ENCODE data around the gene CSHL1. TPM values are rescaled to one million over a fixed set of nuclear protein-coding genes. Genes with fewer than 3 reads are reported as not detected.
A peak's percentile ranks its signal among the peaks of the same experiment; 100 is the strongest.
"Not testable (repeated sequence)": the region's sequence is repeated elsewhere in the genome, so short reads cannot be mapped to it uniquely, and the experiment has no call there.

Gene CSHL1
- total RNA-seq, 1 experiment from 2014 or later, result not detected

DNA sequence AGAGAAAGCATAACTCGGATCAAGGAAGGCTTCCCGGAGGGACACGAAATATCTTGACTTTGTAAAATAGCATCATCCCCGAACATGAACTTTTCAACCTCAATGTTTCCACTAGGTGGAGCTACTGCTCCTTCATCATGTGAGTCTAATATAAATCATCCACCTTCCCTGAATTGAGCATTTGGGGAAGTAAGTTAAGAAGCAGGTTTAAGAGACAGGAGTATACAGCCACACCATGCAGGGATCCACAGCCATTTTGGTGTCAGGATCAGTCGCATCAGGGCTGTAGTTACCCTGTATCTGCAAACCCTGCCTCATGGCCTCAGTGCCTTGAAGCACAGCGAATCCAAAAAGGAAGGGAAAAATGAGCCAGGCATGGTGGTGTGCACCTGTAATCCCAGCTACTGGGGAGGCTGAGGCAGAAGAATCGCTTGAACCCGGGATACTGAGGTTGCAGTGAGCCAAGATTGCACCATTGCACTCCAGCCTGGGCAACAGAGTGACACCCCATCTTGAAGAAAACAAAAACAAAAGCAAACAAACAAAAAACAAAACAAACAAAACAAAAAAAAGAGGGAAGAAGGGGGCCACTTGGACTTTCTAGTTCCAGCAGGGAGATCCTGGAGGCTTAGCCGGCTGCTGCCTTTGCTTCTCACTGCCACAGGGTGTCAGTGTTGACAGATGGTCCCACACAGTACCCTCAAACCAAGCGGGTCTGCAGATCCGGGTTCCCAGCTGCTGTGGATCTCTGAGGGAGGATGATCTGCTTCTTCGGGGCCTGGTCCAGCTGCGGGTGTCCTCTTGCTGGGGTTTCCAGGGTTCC lies 21.8 kb downstream of the CSHL1 start:
- DNase-seq (ENCODE audit: low read depth), result peak; percentile 41

DNA sequence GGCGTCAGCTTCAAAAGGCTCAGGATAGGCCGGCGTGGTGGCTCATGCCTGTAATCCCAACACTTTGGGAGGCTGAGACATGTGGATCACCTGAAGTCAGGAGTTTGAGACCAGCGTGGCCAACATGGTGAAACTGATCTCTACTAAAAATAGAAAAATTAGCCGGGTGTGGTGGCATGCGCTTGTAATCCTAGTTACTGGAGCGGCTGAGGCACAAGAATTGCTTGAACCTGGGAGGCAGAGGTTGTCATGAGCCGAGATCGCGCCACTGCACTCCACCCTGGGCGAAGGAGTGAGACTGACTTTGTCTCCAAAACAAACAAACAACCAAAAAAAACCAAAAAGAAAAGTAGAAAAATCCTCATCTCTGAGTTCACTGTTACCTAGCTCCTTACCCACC lies 25.9 kb downstream of the CSHL1 start:
- DNase-seq (ENCODE audit: low read depth), result not testable (repeated sequence)

DNA sequence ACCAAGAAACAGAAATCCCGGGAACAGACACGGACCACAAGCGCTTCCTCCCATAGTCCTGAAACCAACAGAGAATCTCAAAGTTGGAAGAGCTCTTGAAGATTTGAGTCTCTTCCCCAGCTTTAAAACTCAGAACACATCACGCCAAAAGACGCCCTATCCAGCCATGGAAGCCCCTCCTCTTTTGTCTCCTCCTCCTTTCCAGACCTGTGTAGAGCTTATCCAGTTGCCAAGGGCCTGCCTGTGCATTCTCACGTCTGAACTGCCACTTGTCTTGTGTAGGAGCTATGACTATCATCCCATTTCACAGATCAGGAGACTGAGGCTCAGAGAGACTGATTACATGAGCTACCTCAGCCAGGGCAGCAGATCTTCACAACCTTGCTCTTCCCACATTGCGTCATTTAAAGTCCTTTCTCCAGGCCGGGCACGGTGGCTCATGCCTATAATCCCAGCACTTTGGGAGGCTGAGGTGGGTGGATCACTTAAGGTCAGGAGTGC lies 28.4 kb downstream of the CSHL1 start:
- not testable (repeated sequence) for DNase-seq (ENCODE audit: low read depth)

DNA sequence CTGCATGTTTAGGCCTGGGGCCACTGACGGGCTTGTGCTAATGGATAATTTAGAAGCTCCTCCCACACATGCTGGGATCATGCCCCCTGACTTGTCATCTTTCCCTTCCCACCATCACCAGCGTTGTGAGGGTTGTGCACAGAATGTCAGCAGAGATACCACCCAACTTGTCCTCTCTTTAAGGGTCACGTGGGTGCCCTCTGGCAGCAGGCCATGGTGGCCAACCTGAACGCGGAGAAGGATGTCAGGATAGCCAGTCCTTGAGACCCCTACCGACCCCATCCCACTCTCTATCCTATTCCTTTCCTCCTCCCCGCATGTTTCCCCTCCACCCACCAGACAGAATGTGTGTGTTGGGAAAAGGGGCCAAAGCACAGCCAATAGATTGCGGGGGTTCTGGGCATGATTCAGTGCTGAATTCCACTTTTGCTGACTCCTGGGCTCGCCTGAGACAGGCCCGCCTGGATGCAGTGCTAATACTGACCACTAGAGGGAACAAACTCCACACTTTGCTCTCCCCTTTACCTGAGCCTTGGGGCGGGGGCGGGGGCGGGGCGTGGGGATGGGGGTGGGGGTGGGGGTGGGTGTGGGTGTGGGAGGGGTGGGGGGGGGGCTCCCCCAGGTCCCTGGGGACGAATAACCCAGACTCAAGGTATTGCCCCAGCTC lies 29.0 kb downstream of the CSHL1 start, which contains the start of gene GH2:
Gene GH2, minus strand, starts transcription at position 10 of the 667 bp plus-strand sequence. CDS start 143 bp downstream, outside the sequence.
- DNase-seq (ENCODE audit: low read depth), result peak; percentile 59

DNA sequence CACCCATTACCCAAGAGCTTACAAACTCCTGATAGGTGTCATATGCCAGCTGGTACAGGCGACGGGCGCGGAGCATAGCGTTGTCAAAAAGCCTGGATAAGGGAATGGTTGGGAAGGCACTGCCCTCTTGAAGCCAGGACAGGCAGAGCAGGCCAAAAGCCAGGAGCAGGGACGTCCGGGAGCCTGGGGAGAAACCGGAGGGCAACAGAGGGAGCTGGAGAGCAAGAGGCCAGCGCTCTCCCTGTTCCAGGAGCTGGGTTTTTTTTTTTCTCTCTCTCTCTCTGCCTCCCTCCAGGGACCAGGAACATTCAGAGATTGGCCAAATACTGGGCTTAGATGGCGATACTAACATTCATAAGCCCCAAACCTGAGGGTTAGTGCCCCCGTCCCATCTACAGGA lies 29.7 kb downstream of the CSHL1 start:
- DNase-seq (ENCODE audit: low read depth), result not testable (repeated sequence)

DNA sequence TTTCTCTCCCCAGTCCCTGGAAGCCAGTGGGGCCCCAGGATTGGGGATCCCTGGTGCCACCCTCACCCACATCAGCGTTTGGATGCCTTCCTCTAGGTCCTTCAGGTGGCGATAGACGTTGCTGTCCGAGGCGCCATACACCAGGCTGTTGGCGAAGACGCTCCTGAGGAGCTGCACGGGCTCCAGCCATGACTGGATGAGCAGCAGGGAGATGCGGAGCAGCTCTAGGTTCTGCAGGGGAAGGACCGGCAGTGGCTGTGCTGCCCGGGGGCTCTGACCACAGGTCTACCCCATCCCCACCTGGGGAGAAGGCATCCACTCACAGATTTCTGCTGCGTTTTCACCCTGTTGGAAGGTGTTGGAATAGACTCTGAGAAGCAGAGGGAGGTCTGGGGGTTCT lies 30.4 kb downstream of the CSHL1 start:
- no peak for DNase-seq (ENCODE audit: low read depth)

DNA sequence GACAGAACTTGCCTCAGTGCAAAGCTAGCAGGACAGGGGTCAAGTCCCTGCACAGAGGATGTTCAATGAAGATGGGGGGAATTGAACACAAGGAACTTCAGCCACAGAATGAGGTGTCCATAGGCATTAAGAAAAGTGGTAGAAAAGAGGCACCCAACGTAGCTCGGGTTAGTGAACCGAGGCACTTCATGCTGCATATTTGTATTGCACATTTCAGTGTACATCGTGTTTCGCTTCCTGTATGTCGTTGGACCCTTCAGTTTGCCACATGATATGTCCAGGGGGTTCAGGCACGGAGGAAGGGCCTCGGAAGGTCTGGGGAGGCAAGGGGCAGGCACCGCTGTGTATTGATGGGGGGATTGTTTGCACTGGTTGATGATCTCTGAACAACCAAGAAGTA lies 32.6 kb downstream of the CSHL1 start:
- not testable (repeated sequence) for DNase-seq (ENCODE audit: low read depth)

DNA sequence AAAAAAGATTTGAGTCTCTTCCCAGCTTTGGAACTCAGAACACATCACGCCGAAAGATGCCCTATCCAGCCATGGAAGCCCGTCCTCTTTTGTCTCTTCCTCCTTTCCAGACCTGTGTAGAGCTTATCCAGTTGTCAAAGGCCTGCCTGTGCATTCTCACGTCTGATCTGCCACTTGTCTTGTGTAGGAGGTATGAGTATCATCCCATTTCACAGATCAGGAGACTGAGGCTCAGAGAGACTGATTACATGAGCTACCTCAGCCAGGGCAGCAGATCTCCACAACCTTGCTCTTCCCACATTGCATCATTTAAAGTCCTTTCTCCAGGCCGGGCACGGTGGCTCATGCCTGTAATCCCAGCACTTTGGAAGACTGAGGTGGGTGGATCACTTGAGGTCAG lies 36.4 kb downstream of the CSHL1 start:
- DNase-seq (ENCODE audit: low read depth), result not testable (repeated sequence)

DNA sequence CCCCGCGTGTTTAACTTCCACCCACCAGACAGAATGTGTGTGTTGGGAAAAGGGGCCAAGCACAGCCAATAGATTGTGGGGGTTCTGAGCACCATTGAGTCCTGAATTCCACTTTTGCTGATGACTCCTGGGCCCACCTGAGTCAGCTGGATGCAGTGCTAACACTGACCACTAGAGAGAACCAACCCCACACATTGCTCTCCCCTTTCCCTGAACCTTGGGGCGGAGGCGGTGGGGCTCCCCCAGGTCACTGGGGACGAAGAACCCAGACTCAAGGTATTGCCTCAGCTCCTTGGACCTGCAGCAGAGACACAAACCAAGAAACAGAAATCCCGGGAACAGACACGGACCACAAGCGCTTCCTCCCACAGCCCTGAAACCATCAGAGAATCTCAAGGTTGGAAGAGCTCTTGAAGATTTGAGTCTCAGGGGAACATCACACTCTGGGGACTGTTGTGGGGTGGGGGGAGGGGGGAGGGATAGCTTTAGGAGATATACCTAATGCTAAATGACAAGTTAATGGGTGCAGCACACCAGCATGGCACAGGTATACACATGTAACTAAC lies 36.9 kb downstream of the CSHL1 start:
- not testable (repeated sequence) for DNase-seq (ENCODE audit: low read depth)

DNA sequence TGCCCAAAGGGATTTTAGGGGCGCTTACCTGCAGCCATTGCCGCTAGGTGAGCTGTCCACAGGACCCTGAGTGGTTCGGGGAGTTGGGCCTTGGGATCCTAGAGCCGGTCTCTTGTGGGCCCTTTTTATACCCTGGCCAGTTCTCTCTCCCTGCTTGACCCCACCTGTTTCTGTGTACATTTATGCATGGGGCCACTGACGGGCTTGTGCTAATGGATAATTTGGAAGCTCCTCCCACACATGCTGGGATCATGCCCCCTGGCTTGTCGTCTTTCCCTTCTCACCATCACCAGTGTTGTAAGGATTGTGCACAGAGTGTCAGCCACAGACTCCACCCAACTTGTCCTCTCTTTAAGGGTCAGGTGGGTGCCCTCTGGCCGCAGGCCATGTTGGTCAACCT lies 37.5 kb downstream of the CSHL1 start, which contains the start of gene CSH2:
Gene CSH2, minus strand, starts transcription at position 101 of the 400 bp plus-strand sequence. Its CDS starts 63 bp downstream, at position 38.
- DNase-seq (ENCODE audit: low read depth), result not testable (repeated sequence)

DNA sequence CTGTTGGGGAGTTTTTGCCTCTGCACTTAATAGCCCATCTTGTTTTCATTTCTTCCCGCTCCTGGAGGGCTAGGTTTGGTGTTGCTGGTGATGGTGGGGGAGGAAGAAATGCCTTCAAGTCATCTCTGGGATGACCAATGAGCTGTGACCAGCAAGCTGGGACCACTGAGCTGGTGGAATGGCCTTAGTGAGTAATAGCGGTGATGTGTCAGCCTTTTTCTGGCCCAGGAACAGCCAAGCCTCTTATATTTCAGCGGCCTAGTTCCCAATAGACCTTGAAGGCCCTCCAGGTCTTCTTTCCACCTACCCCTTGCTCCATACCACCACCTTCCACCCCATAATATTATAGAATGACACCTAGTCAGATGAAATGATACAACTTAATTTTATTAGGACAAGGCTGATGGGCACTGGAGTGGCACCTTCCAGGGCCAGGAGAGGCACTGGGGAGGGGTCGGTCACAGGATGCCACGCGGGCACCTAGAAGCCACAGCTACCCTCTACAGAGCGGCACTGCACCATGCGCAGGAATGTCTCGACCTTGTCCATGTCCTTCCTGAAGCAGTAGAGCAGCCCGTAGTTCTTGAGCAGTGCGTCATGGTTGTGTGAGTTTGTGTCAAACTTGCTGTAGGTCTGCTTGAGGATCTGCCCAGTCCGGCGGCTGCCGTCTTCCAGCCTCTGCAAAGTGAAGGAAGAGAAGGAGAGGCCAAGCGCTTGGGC lies 39.3 kb downstream of the CSHL1 start:
- not testable (repeated sequence) for DNase-seq (ENCODE audit: low read depth)

DNA sequence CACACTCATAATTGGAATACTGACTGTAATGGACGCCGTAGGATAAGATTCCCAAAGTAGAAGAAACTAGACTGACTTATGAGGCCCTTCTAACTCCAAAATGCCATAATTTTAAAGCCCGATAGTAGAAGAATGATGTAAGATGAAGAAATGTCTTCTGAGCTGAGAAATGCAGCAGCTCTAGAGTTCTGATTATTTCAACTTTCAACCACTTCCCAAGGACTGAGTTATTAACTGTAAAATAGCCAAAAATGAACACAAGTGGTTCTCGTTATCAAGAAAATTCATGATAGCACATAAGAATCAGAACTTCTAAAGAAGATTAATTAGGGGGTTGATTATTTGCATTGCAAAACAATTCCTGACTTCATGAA lies 40.8 kb downstream of the CSHL1 start:
- DNase-seq (ENCODE audit: low read depth), result not testable (repeated sequence)

DNA sequence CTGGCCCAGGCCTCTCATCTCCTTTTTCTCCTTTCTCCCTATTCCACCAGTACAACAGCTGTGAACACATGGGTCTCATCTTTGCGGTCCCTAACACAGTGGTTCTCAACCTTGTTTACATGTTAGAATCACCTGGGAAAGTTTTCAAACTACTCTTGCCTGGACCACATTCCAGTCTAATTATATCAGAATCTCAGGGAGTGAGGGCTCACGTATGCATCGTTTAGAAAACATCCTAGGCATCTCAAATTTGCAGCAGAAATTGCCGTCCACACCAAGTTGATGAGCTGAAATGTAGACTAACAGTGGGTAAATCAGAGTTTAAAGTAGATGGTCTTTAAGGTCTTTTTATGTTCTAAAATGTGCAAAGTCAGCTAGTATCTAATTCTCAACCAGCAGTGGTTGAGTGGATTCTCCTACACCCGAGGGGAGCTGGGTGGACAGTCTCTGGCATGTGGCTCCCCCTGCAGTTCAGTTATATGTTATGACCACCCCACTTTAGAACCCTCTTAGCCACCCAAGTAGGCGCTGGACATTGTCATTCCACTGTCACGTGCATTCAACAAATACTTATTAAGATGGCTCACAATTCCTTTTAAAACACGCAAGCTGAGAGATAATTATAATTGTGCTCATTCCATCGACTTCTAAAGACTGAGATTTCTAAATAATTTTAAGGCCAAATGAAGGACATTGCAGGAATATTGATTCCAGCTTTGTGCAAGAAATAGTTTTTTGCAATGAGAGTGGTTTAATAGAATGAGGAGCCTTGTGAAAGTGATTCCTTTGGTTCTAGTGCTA lies 41.4 kb downstream of the CSHL1 start:
- not testable (repeated sequence) for DNase-seq (ENCODE audit: low read depth)

DNA sequence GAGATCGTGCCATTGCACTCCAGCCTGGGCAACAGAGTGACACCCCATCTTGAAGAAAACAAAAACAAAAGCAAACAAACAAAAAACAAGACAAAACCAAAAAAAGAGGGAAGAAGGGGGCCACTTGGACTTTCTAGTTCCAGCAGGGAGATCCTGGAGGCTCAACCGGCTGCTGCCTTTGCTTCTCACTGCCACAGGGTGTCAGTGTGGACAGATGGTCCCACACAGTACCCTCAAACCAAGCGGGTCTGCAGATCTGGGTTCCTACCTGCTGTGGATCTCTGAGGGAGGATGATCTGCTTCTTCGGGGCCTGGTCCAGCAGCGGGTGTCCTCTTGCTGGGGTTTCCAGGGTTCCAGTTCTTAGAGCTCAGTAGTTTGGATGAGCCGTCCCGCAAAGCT lies 44.4 kb downstream of the CSHL1 start:
- DNase-seq (ENCODE audit: low read depth), result not testable (repeated sequence)

Other genes with a start within 250 kb of the CSHL1 start
- gene LIMD2, start 211.1 kb downstream of the CSHL1 start, total RNA-seq (2014; rRNA removed; shearing (Covaris generic)), result 32.3 and 41.7 TPM in 2 replicates
- 10.9 and 18.7 TPM in 2 replicates for gene STRADA, start 169.5 kb downstream of the CSHL1 start, total RNA-seq (2014; rRNA removed; shearing (Covaris generic))
- gene CCDC47, start 137.7 kb downstream of the CSHL1 start, total RNA-seq (2014; rRNA removed; shearing (Covaris generic)), result 94.1 and 117 TPM in 2 replicates
- gene DDX42, start 137.1 kb downstream of the CSHL1 start, total RNA-seq (2014; rRNA removed; shearing (Covaris generic)), result 43.3 and 48.5 TPM in 2 replicates
- 75.3 and 98.5 TPM in 2 replicates for gene PSMC5, start 83.8 kb downstream of the CSHL1 start, total RNA-seq (2014; rRNA removed; shearing (Covaris generic))
- 91.3 and 116 TPM in 2 replicates for gene FTSJ3, start 83.6 kb downstream of the CSHL1 start, total RNA-seq (2014; rRNA removed; shearing (Covaris generic))
- 69.4 and 73.5 TPM in 2 replicates for gene SMARCD2, start 68.6 kb downstream of the CSHL1 start, total RNA-seq (2014; rRNA removed; shearing (Covaris generic))
- not detected in 2 replicates for gene CSH2, start 37.6 kb downstream of the CSHL1 start, total RNA-seq (2014; rRNA removed; shearing (Covaris generic))
- gene GH2, start 29.3 kb downstream of the CSHL1 start, total RNA-seq (2014; rRNA removed; shearing (Covaris generic)), result not detected in 2 replicates
- gene CSH1, start 14.7 kb downstream of the CSHL1 start, total RNA-seq (2014; rRNA removed; shearing (Covaris generic)), result not detected in 2 replicates
- not detected in 2 replicates for gene GH1, start 7.6 kb upstream of the CSHL1 start, total RNA-seq (2014; rRNA removed; shearing (Covaris generic))
- gene CD79B, start 21.1 kb upstream of the CSHL1 start, total RNA-seq (2014; rRNA removed; shearing (Covaris generic)), result 2.6 TPM in 1 of 2 replicates, not detected in the other
- gene SCN4A, start 61.7 kb upstream of the CSHL1 start, total RNA-seq (2014; rRNA removed; shearing (Covaris generic)), result 0.06 TPM in 1 of 2 replicates, not detected in the other
- gene PRR29, start 87.1 kb upstream of the CSHL1 start, total RNA-seq (2014; rRNA removed; shearing (Covaris generic)), result 0.17 and 1.1 TPM in 2 replicates
- 5.0 and 7.7 TPM in 2 replicates for gene ICAM2, start 109.4 kb upstream of the CSHL1 start, total RNA-seq (2014; rRNA removed; shearing (Covaris generic))
- gene ERN1, start 218.9 kb upstream of the CSHL1 start, total RNA-seq (2014; rRNA removed; shearing (Covaris generic)), result 5.2 and 13.5 TPM in 2 replicates

Data from Daoy (cell line).